GM11168 (cell line): ENCODE data around the gene FGF1.

ENCODE experiments used
- in situ Hi-C: fragments of 300-500 bp; cut with MboI; formaldehyde crosslinking; loops from one replicate; pipeline ENCODE4 v1.12.0; 2022; ENCODE audit warnings: low sequenced_read_pairs; ENCODE audit not compliant: unreplicated experiment

Gene FGF1

DNA sequence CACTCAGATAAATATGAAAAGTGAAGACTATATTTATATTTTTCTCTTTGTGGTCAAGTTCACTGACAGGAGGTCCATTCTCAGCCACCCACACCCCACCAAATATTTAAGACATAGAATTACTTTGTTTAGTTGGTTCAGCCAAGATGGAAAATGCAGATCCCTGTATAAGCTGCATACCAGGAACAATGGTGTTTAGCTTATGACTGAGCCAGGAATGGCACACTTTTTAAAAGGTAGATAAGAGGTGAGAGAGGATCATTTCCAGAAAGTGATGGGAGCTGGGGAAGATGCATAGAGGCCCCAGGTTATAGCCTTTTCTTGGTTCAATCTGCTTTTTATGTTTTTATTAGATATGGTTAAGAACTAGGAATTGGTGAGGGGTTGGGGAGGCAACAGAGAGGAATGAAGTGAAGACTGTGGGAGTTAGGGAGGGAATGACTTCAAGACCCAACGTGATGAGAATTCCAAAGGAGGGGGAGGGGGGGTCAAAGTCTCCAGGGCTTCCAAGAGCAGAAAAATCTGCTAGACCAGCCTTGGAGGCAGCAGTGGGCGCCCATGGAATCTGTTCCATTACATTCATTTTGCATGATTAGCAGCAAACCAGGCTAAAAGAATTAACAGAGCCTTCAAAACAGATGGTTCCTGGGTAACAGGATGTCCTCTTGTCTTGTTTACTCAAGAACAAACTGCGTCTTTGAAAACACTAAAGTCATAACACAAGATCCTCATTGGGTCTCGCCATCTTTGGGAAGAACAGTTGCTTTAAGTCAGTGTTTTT, 95.2 kb downstream of the FGF1 start:
- in situ Hi-C loops = no loop called here

DNA sequence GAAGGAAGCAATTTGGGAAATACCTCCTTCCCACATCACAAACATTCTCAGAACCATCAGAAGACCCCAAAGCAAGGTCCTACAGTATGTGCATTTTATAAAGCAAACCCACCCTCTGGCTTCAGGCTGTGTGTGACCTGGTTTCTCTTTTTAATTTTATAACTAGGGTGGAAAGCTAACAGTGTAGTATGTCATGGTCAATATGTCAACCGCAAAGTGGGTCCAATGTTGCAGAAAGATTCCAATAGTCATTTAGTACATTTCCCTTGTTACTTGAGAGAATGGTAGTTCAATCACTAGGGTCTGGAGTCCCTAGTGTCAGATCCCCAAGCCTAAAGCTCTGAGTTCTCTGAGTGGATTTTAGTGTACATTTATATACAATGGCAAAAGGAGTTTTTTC, 96.2 kb downstream of the FGF1 start:
- in situ Hi-C loops = no loop called here

DNA sequence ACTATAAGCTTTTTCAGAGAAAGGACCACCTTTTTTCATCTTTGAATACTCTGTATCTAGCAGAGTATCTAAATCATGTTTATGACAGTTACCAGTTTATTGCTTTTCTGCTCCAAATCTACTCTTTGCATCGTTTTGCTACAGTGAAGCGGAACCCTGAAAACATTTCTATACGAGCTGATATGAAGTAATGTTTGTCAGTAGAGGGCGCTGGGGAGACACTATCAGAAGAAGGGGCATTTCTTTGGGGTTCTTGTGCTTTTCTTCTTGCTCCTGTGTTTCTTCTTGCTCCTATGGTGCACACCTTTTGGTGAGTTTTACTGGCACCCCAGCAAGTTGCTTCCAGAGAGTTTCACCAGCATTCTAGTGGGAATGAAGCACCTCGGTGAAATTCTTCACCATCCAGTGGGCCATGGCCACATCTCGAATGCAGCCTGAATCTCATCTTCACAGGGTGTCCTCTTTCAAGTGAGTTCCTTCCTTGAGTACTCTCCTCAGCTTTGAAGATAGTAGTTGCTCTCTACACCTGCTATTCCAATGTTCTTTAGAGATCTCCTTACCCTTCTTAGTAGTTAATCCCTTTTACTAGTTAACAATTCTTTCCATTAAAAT, 98.4 kb downstream of the FGF1 start:
- in situ Hi-C loops = no loop called here

DNA sequence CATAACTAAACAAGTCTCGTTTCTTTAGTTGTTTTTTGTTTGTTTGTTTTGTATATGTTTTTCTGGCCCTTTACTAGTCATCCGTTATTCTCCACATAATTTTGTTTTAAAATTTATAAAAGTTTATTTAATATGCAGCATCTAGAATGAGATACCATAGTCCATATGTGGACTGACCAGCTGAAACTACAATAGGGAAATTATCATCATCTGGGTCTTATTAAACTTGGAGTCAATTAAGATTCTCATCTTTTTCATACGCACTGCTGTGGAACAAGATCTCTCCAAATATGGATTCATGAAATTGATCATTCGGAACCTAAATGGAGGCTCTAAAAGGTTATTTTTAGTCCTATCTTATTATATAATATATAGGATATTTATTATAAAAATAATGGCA, 99.3 kb downstream of the FGF1 start:
- in situ Hi-C loops = no loop called here

DNA sequence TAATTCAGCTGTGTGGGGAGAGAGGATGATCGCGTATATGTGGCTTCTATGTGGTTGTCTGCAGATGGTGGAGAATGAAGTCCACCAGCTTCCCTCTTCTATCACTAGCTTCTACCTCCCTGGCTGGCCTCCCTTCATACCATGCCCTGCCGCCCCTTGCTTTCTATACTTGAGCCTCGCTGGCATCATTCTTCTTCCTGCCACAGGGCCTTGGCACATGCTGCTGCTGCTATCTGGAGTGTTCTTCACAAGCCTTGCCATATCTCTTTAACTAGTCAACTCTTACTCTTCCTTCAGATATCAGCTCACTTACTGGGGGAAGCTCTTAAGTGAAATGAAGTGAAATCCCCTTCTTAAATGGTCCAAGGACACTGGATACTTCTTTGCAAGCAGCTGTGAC, 100.4 kb downstream of the FGF1 start:
- in situ Hi-C loops = no loop called here

DNA sequence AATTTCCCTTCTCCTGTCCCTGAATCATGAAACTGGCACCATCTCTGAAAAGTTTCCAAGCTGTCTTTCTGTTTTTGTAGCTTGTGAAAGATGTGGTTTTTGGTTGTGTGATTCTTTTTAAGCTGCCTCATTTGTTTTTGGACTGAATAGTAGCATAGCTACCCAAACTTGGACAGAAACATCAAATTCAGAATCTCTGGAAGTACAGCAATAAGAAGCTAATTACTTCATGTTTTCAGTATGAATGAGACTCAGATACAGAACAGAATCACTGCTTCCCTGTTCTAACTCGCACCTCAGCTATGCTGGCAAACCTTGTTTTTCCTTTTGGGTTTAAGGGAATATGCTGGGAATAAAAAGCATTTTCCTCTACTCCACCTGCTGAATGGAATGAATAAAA, 101.0 kb downstream of the FGF1 start:
- in situ Hi-C loops = no loop called here

DNA sequence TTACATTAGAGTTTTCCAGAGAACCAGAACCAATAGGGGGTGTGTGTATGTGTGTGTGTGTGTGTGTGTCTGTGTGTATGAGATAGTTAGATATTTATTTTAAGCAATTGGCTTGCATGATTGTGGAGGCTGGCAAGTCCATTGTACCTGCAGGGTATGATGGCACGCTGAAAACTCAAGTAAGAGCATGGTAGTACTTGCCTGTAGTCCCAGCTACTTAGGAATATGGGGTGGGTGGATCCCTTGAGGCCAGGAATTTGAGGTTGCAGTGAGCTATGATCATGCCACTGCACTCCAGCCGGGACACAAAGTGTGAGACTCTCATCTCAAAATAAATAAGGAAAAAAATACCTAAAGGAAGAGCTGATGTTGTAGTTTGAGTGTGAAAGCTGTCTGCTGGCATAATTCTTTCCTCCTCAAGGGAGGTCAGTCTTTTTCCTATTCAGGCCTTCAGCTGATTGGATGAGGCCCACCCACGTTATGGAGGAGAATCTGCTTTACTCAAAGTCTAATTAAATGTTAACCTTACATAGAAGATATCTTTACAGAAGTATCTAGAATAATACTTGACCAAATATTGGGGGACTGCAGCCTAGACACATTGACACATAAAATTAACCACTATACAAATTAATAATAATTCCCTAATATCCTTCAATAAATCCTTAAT, 107.6 kb downstream of the FGF1 start:
- in situ Hi-C loops = no loop called here

DNA sequence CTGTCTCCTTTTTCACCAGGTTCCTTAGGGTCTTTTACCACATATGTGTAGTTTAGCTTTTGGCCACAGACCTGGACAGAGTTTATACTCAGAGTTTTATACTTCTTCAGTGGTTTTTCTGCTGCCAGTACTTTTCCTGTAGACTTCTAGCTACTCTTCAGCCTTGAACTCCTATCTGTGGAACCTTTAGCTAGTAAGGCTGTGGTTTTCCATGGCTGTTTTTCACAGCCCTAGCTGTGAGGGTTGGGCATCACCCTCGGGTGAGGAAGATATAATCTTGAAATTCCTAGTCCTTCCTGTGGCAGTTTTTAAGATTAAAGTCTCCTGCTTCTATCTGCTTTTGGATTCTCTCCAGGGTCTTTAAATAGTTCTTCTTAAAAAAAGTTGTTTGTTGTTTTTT, 109.1 kb downstream of the FGF1 start:
- in situ Hi-C loops = no loop called here

DNA sequence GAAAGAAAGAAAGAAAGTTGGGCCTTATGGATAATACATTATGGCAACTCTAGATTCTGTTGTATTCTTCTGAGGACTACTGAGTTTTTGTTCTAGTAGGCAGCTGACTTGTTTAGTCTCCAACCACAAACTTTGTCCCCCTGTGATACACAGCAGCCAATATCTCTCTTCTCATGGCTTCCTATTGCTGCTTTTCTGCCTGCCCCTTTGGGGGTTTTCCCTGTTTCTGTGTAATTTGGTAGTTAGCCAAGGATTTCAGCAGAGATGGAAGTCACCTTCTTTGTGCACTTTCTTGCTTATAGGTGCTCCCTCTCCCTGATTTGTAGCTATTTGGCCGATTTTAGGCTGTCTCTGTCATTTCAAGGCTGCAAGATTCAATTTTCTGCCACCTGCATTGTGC, 109.6 kb downstream of the FGF1 start:
- in situ Hi-C loops = no loop called here

DNA sequence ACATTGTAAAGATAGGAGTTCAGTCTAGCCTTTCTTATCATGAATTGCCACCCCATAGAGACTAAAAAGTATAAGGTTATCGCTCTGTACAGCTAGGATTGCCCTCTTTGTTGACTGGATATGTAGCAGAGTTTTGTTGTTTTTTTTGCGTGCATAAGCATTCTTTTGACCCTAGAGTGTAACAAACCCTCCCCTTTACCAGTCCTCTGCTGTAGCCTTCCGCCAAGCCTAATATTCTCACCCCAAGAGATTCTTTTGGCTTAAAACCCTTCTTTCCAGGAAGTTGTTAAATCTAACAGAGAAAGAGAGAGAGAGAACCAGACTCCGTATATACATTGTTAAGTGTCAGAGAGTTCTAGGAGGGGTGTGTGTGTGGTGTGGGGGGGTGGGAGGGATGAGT, 113.9 kb downstream of the FGF1 start:
- in situ Hi-C loops = no loop called here

DNA sequence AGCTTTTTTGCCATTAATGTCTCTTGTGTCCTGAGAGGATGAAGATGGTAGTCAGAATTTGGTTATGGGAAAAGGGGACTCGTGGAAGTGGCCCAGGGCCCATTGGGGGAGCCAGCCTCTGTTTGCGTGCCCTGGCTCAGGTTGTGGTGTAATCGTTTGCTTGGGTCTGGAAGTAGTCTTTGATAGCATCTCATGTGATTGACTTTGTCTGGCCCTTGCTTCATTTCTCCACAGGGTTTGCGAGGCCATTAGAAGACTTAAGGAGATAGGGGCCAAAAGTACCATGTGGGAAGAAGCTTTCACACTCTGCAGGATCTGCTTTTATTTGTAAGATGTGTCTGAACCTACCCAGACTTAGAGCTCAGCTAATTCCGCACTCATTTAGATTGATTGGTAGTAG, 114.5 kb downstream of the FGF1 start:
- in situ Hi-C loops = no loop called here

DNA sequence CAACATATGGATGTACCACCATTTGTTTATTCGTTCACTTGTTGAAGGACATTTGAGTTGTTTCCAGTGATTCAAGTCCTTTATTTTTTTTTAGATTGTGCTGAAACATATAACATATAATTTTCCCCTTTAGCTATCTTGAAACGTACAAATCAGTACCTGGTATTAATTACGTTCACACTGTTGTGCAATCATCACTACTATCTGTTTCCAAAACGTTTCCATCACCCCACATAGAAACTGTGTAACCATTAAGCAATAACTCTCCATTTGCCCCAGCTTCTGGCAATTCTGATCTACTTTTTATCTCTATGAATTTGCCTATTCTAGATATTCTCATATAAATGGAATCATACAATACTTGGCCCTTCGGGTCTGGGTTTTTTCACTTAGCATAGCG, 116.0 kb downstream of the FGF1 start:
- in situ Hi-C loops = no loop called here

DNA sequence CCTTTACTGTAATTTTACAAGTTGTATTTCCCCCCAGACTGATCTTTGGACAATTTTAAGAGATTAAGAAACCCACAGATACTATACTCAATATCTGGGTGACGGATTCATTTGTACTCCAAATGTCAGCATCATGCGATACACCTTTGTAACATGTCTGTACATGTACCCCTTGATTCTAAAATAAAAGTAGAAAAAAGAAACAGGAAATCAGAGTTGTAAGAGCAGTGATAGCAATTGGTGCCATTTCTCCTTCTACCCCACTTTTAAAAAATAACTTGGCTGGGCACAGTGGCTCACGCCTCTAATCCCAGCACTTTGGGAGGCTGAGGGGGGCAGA, 116.9 kb downstream of the FGF1 start:
- in situ Hi-C loops = no loop called here

DNA sequence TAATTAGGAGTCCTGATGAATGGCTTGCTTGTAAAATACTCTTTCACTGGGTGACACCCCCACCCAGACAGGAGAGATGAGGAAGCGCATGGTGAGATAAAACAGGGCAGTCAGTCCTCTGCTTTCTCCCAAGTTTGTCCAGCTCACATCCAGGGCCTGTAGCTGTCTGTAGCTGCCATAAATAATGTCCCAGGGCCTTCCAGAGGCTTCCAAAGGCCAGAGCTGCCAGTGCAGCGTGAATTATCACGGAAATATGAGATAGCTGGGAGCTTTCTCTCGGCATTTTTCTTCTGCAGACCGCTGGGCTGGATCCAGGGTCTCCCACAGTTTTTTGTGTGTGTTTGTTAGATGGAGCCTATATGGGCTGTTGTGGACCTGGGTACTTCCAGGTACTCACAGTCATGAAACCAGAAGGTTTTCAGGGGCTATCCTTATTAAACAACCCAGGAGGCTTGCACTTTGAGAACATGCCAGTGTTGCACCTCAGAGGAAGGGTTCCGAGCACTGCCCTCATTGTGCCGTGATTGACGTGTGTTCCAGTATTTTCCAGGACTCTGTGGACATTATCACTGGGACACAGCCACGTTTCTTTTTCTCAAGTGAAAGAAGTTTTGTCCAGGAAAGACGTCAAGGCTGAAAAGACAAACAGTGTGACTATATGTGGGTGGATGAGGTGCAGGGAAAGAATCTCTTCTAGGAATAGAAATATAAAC, 117.5 kb downstream of the FGF1 start:
- in situ Hi-C loops = no loop called here

DNA sequence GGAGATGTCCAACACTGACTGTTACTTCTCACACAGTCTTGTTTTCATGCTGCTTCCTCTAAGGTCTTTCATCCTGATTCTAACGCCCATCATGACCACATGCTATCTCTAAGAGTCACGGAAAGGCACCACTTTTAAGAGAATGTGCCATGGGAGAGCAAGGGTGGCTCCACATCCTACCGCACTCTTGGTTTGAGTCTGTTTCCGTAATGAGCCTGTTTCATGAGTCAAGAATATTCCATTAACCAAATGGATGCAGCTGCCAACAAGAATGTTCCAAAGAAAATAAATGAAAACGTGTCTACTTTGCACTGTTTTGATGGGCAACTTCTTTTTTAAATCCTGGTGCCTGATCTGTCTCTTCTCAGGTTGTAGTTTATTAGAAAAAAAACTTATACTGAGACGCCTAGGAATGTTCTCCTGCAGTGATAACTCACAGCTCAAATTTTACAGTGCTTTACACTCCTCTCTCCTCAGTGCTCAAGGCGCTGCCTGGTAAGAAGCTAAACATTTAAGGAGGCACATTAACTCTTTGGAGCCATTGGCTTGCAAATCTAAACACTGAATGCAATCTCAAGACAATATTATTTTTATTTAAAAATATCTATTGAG, 124.3 kb downstream of the FGF1 start:
- in situ Hi-C loops = no loop called here

DNA sequence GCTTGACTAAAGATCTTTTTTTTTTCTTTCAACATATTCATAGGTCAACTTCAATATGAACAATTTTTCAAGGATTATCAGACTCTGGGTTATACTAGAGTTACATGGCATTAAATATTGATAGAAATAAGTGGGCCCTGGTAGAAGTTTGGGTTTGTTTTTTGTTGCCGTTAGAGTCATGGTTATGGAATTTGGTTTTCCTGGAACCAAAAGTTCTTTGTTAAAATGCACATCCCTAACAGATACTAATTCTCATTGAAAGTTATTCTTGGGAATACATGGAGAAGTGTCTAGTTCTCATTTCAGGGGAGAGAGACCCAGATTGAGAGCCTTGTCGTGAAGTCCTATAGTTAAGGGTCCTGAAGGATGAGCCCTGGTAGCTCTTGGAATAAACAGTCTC, 124.9 kb downstream of the FGF1 start:
- in situ Hi-C loops = no loop called here

DNA sequence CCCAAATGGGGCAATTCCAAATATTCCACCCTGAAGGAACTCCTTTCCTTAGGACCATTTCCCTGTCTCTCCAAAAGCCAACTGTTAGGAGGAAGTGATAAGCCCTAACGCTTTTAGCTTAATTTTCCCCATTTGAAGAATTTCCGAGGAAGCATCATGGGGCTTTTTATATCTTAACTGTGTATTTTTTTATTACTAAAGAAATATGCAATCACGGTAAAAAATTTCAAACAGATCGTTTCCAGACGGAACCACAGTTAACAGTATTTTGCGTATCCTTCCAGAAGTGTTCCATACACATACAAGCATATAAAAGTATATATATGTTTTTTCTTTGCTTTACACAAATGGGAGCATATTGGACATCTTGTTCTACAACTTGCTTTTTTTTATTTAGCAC, 133.8 kb downstream of the FGF1 start:
- in situ Hi-C loops = no loop called here

DNA sequence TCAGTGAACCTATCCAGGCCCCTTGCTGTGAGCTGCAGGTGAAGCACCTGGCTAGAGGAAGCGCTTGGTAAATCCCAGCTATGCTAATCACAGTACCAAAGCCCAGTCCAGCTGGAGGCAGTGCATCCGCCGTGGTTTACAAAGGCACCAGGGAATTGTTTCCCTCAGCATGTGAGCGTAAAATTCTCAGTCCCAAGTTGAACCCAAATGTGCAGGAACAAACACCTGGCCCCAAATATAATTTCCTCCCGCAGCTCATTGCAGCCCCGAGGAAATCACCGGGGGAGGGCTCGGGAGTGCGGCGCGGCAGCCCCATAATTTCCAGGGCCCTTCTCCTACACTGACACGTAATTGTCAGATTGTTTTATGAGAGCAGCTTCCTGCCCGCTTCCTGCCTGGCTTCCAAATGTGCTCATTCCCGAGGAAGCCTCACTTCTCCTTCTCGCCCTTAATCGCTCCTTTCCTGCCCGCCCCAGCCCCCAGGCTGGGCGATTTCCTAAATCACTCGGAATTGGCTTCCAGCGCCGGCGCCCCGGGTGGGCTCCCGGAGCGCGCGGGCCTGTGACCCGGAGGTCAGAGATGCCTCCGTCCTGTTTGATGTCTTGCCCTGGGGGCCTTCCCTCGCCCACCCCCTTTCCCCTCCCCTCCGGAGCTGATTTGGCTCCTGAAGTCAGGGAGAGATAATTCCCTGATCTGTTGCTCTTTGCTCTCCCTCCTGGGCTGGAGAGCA, 134.4 kb downstream of the FGF1 start:
- in situ Hi-C loops = no loop called here

DNA sequence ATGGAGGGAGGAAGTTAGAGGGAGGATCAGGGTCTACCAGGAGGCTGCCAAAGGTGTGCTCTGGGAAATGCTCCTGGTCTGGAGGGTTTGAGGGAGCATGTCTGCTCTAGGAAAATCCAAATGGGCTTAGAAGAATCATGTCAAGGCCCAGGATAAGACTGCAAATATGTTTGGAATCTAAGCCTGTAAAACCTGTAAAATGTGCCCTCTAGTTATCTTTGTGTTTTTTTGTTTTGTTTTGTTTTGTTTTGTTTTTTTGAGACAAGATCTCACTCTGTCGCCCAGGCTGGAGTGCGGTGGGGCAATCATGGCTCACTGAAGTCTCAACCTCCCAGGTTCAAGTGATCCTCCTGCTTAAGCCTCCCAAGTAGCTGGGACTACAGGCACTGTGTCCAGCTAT, 135.4 kb downstream of the FGF1 start:
- in situ Hi-C loops = no loop called here

DNA sequence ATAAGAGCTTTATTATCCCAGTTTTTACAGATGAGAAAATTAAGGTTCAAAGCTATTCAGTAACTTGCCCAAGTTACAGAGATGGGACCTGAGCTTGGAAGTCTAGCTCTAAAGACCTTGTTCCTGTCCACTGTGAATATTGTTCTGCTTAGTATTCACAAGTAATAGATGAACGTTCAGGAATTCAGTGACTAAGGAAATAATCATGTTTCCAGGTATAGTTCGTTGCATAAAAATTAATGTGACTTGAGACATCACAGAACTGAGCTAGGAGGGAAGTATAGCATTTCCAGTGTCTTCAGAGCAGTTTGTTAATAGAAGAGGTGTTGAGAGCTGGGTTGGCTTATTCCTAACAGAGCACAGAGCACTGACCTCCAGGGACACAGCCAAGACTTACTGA, 136.1 kb downstream of the FGF1 start:
- in situ Hi-C loops = no loop called here
